IPS-20b (cell line): ENCODE data around the gene ATR.
"Not testable (repeated sequence)": the region's sequence is repeated elsewhere in the genome, so short reads cannot be mapped to it uniquely, and the experiment has no call there.

Experiments
- H3K27ac ChIP-seq: one replicate; pipeline ENCODE4 v1.5.1; 2013; ENCODE audit warnings: low read length
- H3K27me3 ChIP-seq: 2 replicates; pipeline ENCODE4 v1.6.1; 2013; ENCODE audit warnings: mild to moderate bottlenecking, low read length, inconsistent platforms; ENCODE audit not compliant: insufficient read depth
- H3K36me3 ChIP-seq: 2 replicates; pipeline ENCODE4 v1.6.1; 2013; ENCODE audit warnings: low read depth, mild to moderate bottlenecking, inconsistent platforms, low read length, moderate library complexity; ENCODE audit not compliant: insufficient read depth
- H3K4me1 ChIP-seq: 2 replicates; pipeline ENCODE4 v1.6.1; 2013; ENCODE audit warnings: mild to moderate bottlenecking, control low read depth, inconsistent platforms, low read length, moderate library complexity; ENCODE audit not compliant: insufficient read depth
- H3K4me3 ChIP-seq: 2 replicates; pipeline ENCODE4 v1.5.1; 2013; ENCODE audit warnings: mild to moderate bottlenecking, low read length, inconsistent platforms
- H3K9ac ChIP-seq: 2 replicates; pipeline ENCODE4 v1.6.1; 2013; ENCODE audit warnings: low read depth, mild to moderate bottlenecking, inconsistent platforms, low read length, moderate library complexity
- H3K9me3 ChIP-seq: 2 replicates; pipeline ENCODE4 v1.6.1; 2013; ENCODE audit warnings: mild to moderate bottlenecking, low read depth, low read length, inconsistent platforms; ENCODE audit not compliant: insufficient read depth

The ATR gene

DNA sequence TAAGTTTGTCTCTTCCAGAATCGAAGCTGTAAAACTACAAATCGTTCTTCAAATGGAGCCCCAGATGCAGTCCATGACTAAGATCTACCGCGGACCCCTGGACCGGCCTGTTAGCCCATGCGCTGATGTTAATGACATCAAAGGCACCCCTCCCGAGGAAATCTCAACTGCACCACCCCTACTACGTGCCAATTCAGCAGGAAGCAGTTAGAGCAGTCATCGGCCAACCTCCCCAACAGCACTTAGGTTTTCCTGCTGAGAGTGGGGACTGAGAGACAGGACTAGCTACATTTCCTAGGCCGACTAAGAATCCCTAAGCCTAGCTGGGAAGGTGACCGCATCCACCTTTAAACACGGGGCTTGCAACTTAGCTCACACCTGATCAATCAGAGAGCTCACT lies 135.5 kb downstream of the ATR start:
- not testable (repeated sequence) for H3K4me1 ChIP-seq, H3K4me3 ChIP-seq, H3K36me3 ChIP-seq, H3K27me3 ChIP-seq, H3K27ac ChIP-seq, H3K9ac ChIP-seq, H3K9me3 ChIP-seq

GRCh38 chr3:142439499-142440220 lies 138.9 kb downstream of the ATR start:
- not testable (repeated sequence) for H3K4me1 ChIP-seq, H3K4me3 ChIP-seq, H3K9me3 ChIP-seq, H3K27ac ChIP-seq, H3K36me3 ChIP-seq, H3K27me3 ChIP-seq, H3K9ac ChIP-seq

GRCh38 chr3:142438096-142438495 lies 140.4 kb downstream of the ATR start:
- not testable (repeated sequence) for H3K27me3 ChIP-seq, H3K9me3 ChIP-seq, H3K4me1 ChIP-seq, H3K4me3 ChIP-seq, H3K27ac ChIP-seq, H3K36me3 ChIP-seq, H3K9ac ChIP-seq

GRCh38 chr3:142436951-142437585 lies 141.5 kb downstream of the ATR start:
- Histone ChIP-seq H3K27ac (no peak overlapping the region), H3K27me3 (no peaks in the 10 kb centered on the region), H3K9me3 (no peaks in the 10 kb centered on the region), H3K36me3 (peaks cover 3% of the 10 kb centered on the region; the same call in 1 of the 2 replicates), H3K4me1 (no peaks in the 10 kb centered on the region), H3K9ac (no peak overlapping the region), H3K4me3 (no peak overlapping the region)

DNA sequence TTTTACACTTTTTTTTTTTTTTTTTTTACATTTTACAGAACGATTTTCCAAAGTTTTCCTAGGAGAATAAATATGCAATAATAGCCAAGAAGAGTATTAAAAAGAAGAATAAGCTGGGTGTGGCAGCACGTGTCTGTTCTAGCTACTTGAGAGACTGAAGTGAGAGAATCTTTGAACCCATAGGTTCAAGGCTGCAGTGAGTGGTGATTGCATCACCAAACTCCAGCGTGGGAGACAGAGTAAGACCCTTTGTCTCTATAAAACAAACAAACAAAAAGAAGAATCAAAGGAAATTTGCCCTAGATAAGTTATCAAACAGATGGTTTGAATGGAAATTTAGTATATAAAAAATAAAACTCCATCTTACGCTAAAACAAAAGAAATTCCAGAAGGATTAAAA lies 144.0 kb downstream of the ATR start:
- Histone ChIP-seq H3K9me3 (no peaks in the 10 kb centered on the region), H3K27ac (no peak overlapping the region), H3K9ac (no peak overlapping the region), H3K4me1 (no peaks in the 10 kb centered on the region), H3K4me3 (no peak overlapping the region), H3K27me3 (no peaks in the 10 kb centered on the region), H3K36me3 (peaks cover 20% of the 10 kb centered on the region)

DNA sequence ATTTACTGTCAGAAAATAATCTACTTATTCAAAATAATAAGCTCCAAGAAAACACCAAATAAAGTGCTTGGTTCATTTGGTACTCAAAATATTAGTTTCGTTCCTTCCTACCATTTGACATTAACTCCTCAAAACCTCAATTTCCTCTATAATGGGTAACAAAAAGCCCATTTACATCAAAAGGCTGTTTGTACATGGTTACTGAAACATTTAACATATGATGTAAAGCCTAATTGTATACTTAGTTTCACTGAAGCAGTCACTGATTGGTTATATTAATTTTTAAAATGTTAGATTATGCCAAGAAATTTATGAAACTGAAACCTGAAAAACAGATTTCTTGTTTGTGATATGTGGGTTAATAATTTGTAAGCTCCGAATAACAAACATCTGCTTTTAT lies 145.4 kb downstream of the ATR start:
- H3K4me1 ChIP-seq: no peaks in the 10 kb centered on the region
- H3K27me3 ChIP-seq: no peaks in the 10 kb centered on the region
- no peak overlapping the region for H3K27ac ChIP-seq
- no peaks in the 10 kb centered on the region for H3K9me3 ChIP-seq
- H3K4me3 ChIP-seq: no peak overlapping the region
- H3K36me3 ChIP-seq: peaks cover 20% of the 10 kb centered on the region
- H3K9ac ChIP-seq: no peak overlapping the region

DNA sequence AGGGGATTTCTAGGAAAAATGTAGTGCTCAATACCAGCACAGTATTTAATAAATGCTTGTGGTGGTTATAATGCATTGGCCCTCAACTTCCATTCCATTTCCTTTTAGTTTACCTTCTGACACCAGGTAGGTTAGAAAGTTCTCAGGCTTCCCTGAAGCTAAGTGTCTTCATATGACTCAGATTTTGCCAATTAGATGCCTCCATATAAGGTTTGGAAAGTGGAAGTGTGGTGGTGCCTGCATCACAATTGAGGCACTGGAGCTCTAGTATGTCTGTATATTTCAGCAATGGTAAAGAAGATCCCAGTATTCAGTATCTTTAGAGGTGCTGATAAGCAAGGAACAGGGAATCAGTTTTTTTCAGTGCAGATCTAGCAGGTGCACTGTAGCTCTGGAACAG lies 149.0 kb downstream of the ATR start:
- H3K4me3 ChIP-seq: no peak overlapping the region
- H3K27ac ChIP-seq: no peak overlapping the region
- peaks cover 20% of the 10 kb centered on the region for H3K36me3 ChIP-seq
- no peaks in the 10 kb centered on the region for H3K9me3 ChIP-seq
- H3K4me1 ChIP-seq: no peaks in the 10 kb centered on the region
- no peak overlapping the region for H3K9ac ChIP-seq
- H3K27me3 ChIP-seq: no peaks in the 10 kb centered on the region

DNA sequence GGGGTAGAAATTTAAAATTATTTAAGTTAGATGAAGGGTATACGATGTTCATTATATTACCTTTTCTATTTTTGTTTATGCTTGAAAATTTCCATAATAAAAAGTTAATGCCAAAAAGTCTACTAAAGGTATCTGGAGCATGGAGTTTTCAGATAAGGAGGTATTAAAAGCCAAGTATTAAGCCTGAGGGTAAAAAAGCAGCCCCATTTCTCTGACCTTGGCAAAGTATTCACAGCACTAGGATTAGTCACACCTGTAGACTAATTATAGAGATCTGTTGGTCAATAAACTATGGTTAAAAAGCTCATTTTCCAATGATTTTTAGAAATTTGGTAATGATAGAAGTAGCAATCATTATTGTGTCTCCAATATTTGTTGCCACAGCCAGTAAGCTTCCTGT lies 153.8 kb downstream of the ATR start:
- Histone ChIP-seq H3K36me3 (peaks cover 24% of the 10 kb centered on the region), H3K4me1 (no peaks in the 10 kb centered on the region), H3K27ac (no peak overlapping the region), H3K9ac (no peak overlapping the region), H3K9me3 (no peaks in the 10 kb centered on the region), H3K4me3 (no peak overlapping the region), H3K27me3 (no peaks in the 10 kb centered on the region)

DNA sequence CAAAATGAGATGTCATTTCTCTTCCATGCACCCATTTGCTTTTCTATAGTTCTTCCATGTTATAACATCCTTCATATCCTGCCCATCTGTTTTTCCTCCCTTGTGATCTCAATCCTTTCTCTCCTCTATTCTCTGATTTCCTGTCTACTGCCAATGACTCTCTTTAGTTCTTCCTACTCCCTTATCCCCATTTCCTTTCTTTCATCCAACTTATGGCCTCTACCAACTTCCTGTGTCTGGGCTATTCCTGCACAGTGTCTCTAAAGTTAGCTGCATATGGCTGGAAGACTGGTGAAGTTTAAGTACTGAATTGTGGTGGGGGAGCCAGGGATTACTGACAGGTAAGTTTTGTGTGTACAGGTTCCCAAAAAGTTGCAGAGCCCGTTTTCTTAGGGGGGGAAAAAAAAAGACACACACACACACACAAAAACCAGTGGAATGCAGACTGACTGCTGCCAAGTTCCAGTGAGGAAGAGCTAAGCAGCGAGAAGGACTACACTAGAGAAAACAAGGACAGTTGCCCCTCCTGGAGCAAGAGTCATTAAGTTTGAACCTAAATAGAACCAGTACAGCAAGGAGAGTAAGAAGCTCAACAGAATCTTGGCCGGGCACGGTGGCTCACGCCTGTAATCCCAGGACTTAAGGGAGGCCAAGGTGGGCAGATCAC lies 159.5 kb downstream of the ATR start:
- H3K9ac ChIP-seq: no peak overlapping the region
- no peaks in the 10 kb centered on the region for H3K27me3 ChIP-seq
- no peaks in the 10 kb centered on the region for H3K4me1 ChIP-seq
- peaks cover 58% of the 10 kb centered on the region for H3K36me3 ChIP-seq
- no peak overlapping the region for H3K27ac ChIP-seq
- H3K9me3 ChIP-seq: no peaks in the 10 kb centered on the region
- no peak overlapping the region for H3K4me3 ChIP-seq

DNA sequence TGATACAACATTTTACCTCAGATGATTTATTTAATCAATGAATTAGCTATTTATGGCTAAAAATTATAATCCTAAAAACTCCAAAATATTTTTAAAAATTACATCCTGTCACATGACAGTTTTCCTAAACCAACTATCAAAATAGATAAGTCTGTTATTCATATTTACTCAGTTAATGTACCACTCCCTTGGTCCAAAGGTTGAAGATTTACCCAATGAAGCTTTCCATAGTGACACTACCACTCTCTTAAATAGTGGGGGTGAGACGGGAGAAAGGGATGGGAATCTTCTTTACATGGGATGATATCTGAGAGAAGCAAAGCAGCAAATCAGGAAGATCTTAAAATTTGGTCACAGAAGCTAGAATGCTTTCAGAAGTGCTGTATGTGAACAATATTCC lies 161.2 kb downstream of the ATR start:
- no peaks in the 10 kb centered on the region for H3K9me3 ChIP-seq
- H3K36me3 ChIP-seq: peaks cover 54% of the 10 kb centered on the region
- no peaks in the 10 kb centered on the region for H3K4me1 ChIP-seq
- H3K9ac ChIP-seq: no peak overlapping the region
- H3K27ac ChIP-seq: no peak overlapping the region
- H3K4me3 ChIP-seq: no peak overlapping the region
- H3K27me3 ChIP-seq: no peaks in the 10 kb centered on the region

DNA sequence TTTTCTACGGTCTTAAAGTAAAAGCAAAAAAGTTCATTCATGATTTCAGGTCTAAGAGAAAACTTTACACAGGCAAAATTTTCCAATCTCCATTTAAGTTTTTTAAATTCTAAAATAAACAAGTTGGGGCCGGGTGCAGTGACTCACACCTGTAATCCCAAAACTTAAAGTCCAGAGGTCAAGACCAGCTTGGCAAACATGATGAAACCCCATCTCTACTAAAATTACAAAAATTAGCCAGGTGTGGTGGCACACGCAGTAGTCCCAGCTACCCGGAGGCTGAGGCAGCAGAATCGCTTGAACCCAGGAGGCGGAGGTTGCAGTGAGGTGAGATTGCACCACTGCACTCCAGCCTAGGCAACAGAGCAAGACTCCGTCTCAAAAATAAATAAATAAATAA lies 178.0 kb downstream of the ATR start:
- H3K4me3 ChIP-seq, H3K9me3 ChIP-seq, H3K4me1 ChIP-seq, H3K9ac ChIP-seq, H3K27ac ChIP-seq, H3K27me3 ChIP-seq: not testable (repeated sequence)
- peaks cover 34% of the 10 kb centered on the region for H3K36me3 ChIP-seq
